DOHH2 (cell line): ENCODE data around the gene FAM184A.

Experiments
- EZH2phosphoT487 ChIP-seq: fragments of 200-600 bp; sonication (generic); IDR thresholded peaks from 2 replicates; pipeline ENCODE4 v1.6.1; 2017; ENCODE audit warnings: borderline replicate concordance, mild to moderate bottlenecking, antibody characterized with exemption, low read length, moderate library complexity, mixed read lengths
- TF ChIP-seq, protein P1 (sequence below): fragments of 200-600 bp; sonication (generic); IDR thresholded peaks from one replicate; pipeline ENCODE4 v1.5.1; 2014; ENCODE audit warnings: antibody characterized with exemption, mild to moderate bottlenecking, low read depth, low read length; ENCODE audit not compliant: poor library complexity, severe bottlenecking

- TF ChIP-seq, protein P1, sequence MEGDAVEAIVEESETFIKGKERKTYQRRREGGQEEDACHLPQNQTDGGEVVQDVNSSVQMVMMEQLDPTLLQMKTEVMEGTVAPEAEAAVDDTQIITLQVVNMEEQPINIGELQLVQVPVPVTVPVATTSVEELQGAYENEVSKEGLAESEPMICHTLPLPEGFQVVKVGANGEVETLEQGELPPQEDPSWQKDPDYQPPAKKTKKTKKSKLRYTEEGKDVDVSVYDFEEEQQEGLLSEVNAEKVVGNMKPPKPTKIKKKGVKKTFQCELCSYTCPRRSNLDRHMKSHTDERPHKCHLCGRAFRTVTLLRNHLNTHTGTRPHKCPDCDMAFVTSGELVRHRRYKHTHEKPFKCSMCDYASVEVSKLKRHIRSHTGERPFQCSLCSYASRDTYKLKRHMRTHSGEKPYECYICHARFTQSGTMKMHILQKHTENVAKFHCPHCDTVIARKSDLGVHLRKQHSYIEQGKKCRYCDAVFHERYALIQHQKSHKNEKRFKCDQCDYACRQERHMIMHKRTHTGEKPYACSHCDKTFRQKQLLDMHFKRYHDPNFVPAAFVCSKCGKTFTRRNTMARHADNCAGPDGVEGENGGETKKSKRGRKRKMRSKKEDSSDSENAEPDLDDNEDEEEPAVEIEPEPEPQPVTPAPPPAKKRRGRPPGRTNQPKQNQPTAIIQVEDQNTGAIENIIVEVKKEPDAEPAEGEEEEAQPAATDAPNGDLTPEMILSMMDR: no peak
- TF ChIP-seq EZH2phosphoT487: no peak
Observed at GRCh38 chr6:119043783-119044182, 34.7 kb downstream of the FAM184A start.
